Endothelial cell of umbilical vein (primary cell): ENCODE measurements around the gene FABP7. TPM values are rescaled to one million over a fixed set of nuclear protein-coding genes. Genes with fewer than 3 reads are reported as not detected.

Source experiments
- BruUV-seq: library from RNA; stranded (reverse); fragments of 400-500 nt; replicated peaks from 2 replicates; lab custom pipeline; 2021; lab: Mats Ljungman, UMichigan
- CTCF ChIA-PET: fragments of 300-600, 350-600 bp; sonication (Branson Sonifier 250); formaldehyde crosslinking; loops from one replicate; lab custom pipeline; 2021; ENCODE audit warnings: antibody characterized with exemption, inconsistent platforms; lab: Charles Lee
- POLR2A ChIA-PET: fragments of 300-600, 350-600 bp; sonication (Branson Sonifier 250); formaldehyde crosslinking; loops from one replicate; lab custom pipeline; 2021; ENCODE audit warnings: antibody characterized with exemption, inconsistent platforms; lab: Charles Lee
- DNase-seq: peaks from one replicate; pipeline ENCODE4 v3.0.0-alpha.2; 2011; ENCODE audit warnings: low read depth, low spot score
- FAIRE-seq: peaks from 2 replicates; lab custom pipeline; 2011; peaks lifted over from hg19 to GRCh38; lab: Jason Lieb, UNC
- H2AFZ ChIP-seq: 2 replicates; pipeline ENCODE4 v1.6.0; 2012; ENCODE audit warnings: low read depth, low read length, control low read depth, inconsistent platforms
- H3K27ac ChIP-seq: 2 replicates; pipeline ENCODE4 v1.5.1; 2011; ENCODE audit warnings: low read depth, mild to moderate bottlenecking, control low read depth, low read length, moderate library complexity; ENCODE audit not compliant: insufficient read depth
- H3K27me3 ChIP-seq, 2 experiments: 2 replicates each; pipeline versions ENCODE4 v1.6.0 to v1.6.1; 2011; ENCODE audit warnings: low read length in 2 of 2, mixed read lengths in 1 of 2; ENCODE audit not compliant: control insufficient read depth in 2 of 2, insufficient read depth in 2 of 2
- H3K36me3 ChIP-seq, 2 experiments: 2 replicates in 1 of 2; 3 replicates in 1 of 2; pipeline ENCODE4 v1.5.1; 2011; ENCODE audit warnings: low read length in 2 of 2, mild to moderate bottlenecking in 1 of 2, moderate library complexity in 1 of 2; ENCODE audit not compliant: control insufficient read depth in 2 of 2, insufficient read depth in 2 of 2; ENCODE audit errors: extremely low read depth in 1 of 2
- H3K4me1 ChIP-seq: 3 replicates; pipeline ENCODE4 v1.5.1; 2011; ENCODE audit warnings: mild to moderate bottlenecking, low read length; ENCODE audit not compliant: control insufficient read depth, insufficient read depth; ENCODE audit errors: extremely low read depth
- H3K4me2 ChIP-seq: 2 replicates; pipeline ENCODE4 v1.6.1; 2011; ENCODE audit warnings: low read length, control low read depth, mixed read lengths; ENCODE audit not compliant: insufficient read depth
- H3K4me3 ChIP-seq, 3 experiments: fragments of 200-600 bp in 1 of 3; sonication (generic), shearing (Covaris generic) in 1 of 3; replicated peaks in 1 of 3; 2 replicates each; pipeline ENCODE4 v1.5.1; 2011 to 2016; ENCODE audit warnings: control low read depth in 3 of 3, low read length in 3 of 3, mild to moderate bottlenecking in 2 of 3, inconsistent platforms in 1 of 3, low read depth in 1 of 3, moderate library complexity in 1 of 3; ENCODE audit not compliant: insufficient read depth in 1 of 3
- H3K79me2 ChIP-seq: 2 replicates; pipeline ENCODE4 v1.6.0; 2012; ENCODE audit warnings: low read length, inconsistent platforms; ENCODE audit not compliant: control insufficient read depth, insufficient read depth
- H3K9ac ChIP-seq: replicated peaks from 2 replicates; pipeline ENCODE3; 2011; ENCODE audit warnings: low read length, control low read depth; ENCODE audit not compliant: insufficient read depth; ENCODE audit errors: extremely low read depth
- H3K9me1 ChIP-seq: replicated peaks from 3 replicates; pipeline ENCODE4 v1.6.0; 2011; ENCODE audit warnings: mild to moderate bottlenecking, low read length; ENCODE audit not compliant: control insufficient read depth, insufficient read depth; ENCODE audit errors: extremely low read depth
- H3K9me3 ChIP-seq: replicated peaks from 2 replicates; pipeline ENCODE4 v1.5.1; 2012; ENCODE audit warnings: low read length, inconsistent platforms; ENCODE audit not compliant: control insufficient read depth, insufficient read depth
- H4K20me1 ChIP-seq: replicated peaks from 2 replicates; pipeline ENCODE3; 2011; ENCODE audit warnings: mild to moderate bottlenecking, low read length; ENCODE audit not compliant: control insufficient read depth, insufficient read depth; ENCODE audit errors: extremely low read depth
- GATA2 ChIP-seq: IDR thresholded peaks from 2 replicates; pipeline ENCODE4 v1.7.0; 2011; ENCODE audit warnings: low read depth, mild to moderate bottlenecking, moderate library complexity, mixed read lengths, low read length; ENCODE audit not compliant: insufficient read length, insufficient read depth
- MAX ChIP-seq: IDR thresholded peaks from 2 replicates; pipeline ENCODE4 v1.6.1; 2011; ENCODE audit not compliant: insufficient read depth, insufficient read length
- dilution Hi-C: fragments of 300-500 bp; cut with MboI; formaldehyde crosslinking; loops from one replicate; pipeline ENCODE4 v1.15.0; 2019; ENCODE audit warnings: low sequenced_read_pairs; ENCODE audit not compliant: extremely low pct_ligation_motif_present
- intact Hi-C: fragments of 100-400 bp; cut with micrococcal nuclease; formaldehyde crosslinking; loops from one replicate; pipeline ENCODE4 v1.10.0; 2022
- polyA plus RNA-seq, 4 experiments: library from polyadenylated mRNA; depleted of rRNA in 3 of 4; stranded (reverse) in 3 of 4; unstranded in 1 of 4; fragments of >200 nt; gene quantifications; 2 replicates each; pipeline versions ENCODE4 v1.2.1 to v1.2.3, GENCODE V29; 2011 to 2012; ENCODE audit warnings: missing spikeins in 1 of 4
- total RNA-seq: library from RNA; stranded (reverse); gene quantifications from 2 replicates; pipeline ENCODE4 v1.2.3, GENCODE V29; 2021

FABP7 gene
- total and polyA plus RNA-seq, 2 donors (not counting 3 experiments of a cell fraction or from before 2014, with no cell fraction given) = not detected

- BruUV-seq = no TSS peak
- H3K4me3 ChIP-seq = no peak overlapping the region
These were observed 11.8 kb downstream of the FABP7 start for GRCh38 chr6:122791310-122791679.

GRCh38 chr6:122792766-122793165 lies 13.2 kb downstream of the FABP7 start:
- ChIA-PET CTCF (interaction anchor here (0.7 to 1.5 kb wide), 4 partner anchors 8 to 64 kb away, joined by 3 to 5 read pairs (median 3); no protein-coding TSS in a partner anchor), POLR2A (no interaction called here)
- intact Hi-C loops = no loop called here
- no peak for TF ChIP-seq MAX
- Histone ChIP-seq H2AFZ (no peak overlapping the region), H3K4me2 (no peak overlapping the region), H3K9me3 (no peaks in the 10 kb centered on the region), H3K4me1 (peaks cover 6% of the 10 kb centered on the region), H4K20me1 (no peaks in the 10 kb centered on the region), H3K36me3 (no peaks in the 10 kb centered on the region), H3K4me3 (no peak overlapping the region), H3K9ac (no peak overlapping the region), H3K9me1 (no peaks in the 10 kb centered on the region), H3K27ac (no peak overlapping the region), H3K79me2 (no peaks in the 10 kb centered on the region), H3K27me3 (peaks cover 5% of the 10 kb centered on the region in 2 experiments)
- FAIRE-seq (no peak), DNase-seq (no peak)
- dilution Hi-C loops = no loop called here
- no TSS peak for BruUV-seq

More at GRCh38 chr6:122791310-122791679, 11.8 kb downstream of the FABP7 start:
- Histone ChIP-seq H3K9me1 (no peaks in the 10 kb centered on the region), H3K27me3 (peaks cover 9 to 16% of the 10 kb centered on the region in 2 experiments), H2AFZ (no peak overlapping the region), H3K27ac (no peak overlapping the region), H3K9ac (no peak overlapping the region), H3K9me3 (no peaks in the 10 kb centered on the region), H3K36me3 (no peaks in the 10 kb centered on the region), H3K79me2 (no peaks in the 10 kb centered on the region), H3K4me2 (no peak overlapping the region), H3K4me1 (peaks cover 6% of the 10 kb centered on the region), H4K20me1 (no peaks in the 10 kb centered on the region)
- FAIRE-seq (peak; percentile 28), DNase-seq (no peak)
- dilution Hi-C loops = no loop called here
- ChIA-PET POLR2A (no interaction called here), CTCF (interaction anchor here (0.6 to 0.9 kb wide), 2 partner anchors 34 to 47 kb away, joined by 3 to 4 read pairs; no protein-coding TSS in a partner anchor)
- intact Hi-C loops = no loop called here
- TF ChIP-seq GATA2 = no peak
